ENCODE results near the gene MRGPRG.
"Not testable (repeated sequence)": the region's sequence is repeated elsewhere in the genome, so short reads cannot be mapped to it uniquely, and the experiment has no call there.

MRGPRG gene

GRCh38 chr11:3176487-3176886 is 42.1 kb downstream of the MRGPRG start:
- no peak for DNase-seq (ENCODE audit: low read depth in 2 of 2)

DNA sequence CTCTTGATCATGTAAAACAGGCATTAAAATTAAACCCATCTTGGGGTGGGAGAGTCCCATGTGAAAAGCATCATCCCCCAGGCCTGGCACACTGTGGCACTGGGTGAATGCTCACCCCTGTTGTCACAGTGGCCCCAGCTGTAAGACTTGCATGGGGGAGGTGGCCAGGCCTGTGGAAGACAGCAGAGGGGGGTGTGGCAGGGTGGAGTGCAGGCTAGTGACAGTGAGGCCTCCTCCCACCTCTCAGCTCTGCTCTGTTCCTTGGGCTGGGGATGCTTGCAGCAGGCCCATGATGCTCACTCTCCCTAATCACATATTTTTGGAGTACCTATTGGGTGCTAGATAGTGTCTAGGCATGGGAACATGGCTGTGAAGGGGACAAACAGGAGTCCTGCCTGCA is 43.4 kb downstream of the MRGPRG start:
- DNase-seq (ENCODE audit: low read depth in 2 of 2) = no peak

DNA sequence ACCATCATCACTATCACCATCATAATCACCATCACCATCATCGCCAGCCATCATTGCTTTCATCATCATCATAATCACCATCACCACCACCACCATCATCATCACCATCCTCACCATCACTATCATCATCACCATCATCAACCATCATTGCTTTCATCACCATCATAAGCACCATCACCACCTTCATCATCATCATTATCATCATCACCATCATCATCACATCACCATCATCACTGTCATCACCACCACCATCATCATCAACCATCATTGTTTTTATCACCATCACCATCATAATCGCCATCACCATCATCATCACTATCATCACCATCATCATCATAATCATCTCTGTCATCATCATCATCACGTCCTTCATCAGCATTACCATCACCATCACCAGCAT is 44.2 kb downstream of the MRGPRG start:
- DNase-seq (ENCODE audit: low read depth in 2 of 2) = no peak

DNA sequence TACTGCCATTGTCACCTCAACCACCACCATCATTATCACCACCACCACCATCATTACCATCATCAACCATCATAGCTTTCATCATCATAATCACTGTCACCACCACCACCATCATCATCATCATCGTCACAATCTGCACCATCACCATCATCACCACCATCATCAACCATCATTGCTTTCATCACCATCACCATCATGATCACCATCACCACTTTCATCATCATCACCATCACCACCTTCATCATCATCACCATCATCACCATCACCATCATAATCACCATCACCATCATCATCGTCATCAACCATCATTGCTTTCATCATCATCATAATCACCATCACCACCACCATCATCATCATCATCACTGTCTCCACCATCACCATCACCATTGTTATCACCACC is 44.8 kb downstream of the MRGPRG start:
- no peak for DNase-seq (ENCODE audit: low read depth in 2 of 2)

- no peak for DNase-seq (ENCODE audit: low read depth in 2 of 2)
These were observed 46.6 kb downstream of the MRGPRG start for GRCh38 chr11:3171931-3172560.

GRCh38 chr11:3170756-3171650 is 47.6 kb downstream of the MRGPRG start:
- no peak for DNase-seq (ENCODE audit: low read depth in 2 of 2)

GRCh38 chr11:3170044-3170755 is 48.4 kb downstream of the MRGPRG start:
- no peak for DNase-seq (ENCODE audit: low read depth in 2 of 2)

- DNase-seq (ENCODE audit: low read depth in 2 of 2) = no peak
These were observed 49.2 kb downstream of the MRGPRG start for GRCh38 chr11:3169255-3170043.

DNA sequence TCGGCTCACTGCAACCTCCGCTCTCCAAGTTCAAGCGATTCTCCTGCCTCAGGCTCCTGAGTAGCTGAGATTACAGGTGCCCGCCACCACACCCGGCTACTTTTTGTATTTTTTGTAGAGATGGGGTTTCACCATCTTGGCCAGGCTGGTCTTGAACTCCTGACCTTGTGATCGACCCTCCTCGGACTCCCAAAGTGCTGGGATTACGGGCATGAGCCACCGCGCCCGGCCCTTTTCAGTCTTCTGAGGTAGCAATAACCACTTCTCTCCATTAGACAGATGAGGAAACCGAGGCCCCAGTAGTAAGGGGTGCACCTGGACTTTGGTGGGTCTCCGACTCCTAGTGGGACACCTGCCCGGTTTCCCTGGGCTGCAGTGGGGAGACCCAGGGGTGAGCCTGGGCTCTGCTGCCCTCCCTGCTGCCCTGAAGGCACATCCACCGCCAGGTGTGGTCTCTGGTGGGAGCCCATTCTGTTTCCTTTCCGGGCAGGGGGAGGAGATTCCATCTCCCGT is 49.8 kb downstream of the MRGPRG start:
- DNase-seq (ENCODE audit: low read depth in 2 of 2) = not testable (repeated sequence)

Data from stimulated activated CD8-positive, alpha-beta memory T cell treated with anti-CD3 and anti-CD28 coated beads, Interleukin-7, amount 100 ng/mL, for 1 hour (primary cell).